Measurements from ENCODE around the gene ZBTB5. TPM values are rescaled to one million over a fixed set of nuclear protein-coding genes. Genes with fewer than 3 reads are reported as not detected.
A peak's percentile ranks its signal among the peaks of the same experiment; 100 is the strongest.

Gene ZBTB5
- total and polyA plus RNA-seq, 2 of the 8 experiments (the other 6 are each of a cell fraction or from before 2014, with no cell fraction given), result 13.3 to 14.5 TPM

DNA sequence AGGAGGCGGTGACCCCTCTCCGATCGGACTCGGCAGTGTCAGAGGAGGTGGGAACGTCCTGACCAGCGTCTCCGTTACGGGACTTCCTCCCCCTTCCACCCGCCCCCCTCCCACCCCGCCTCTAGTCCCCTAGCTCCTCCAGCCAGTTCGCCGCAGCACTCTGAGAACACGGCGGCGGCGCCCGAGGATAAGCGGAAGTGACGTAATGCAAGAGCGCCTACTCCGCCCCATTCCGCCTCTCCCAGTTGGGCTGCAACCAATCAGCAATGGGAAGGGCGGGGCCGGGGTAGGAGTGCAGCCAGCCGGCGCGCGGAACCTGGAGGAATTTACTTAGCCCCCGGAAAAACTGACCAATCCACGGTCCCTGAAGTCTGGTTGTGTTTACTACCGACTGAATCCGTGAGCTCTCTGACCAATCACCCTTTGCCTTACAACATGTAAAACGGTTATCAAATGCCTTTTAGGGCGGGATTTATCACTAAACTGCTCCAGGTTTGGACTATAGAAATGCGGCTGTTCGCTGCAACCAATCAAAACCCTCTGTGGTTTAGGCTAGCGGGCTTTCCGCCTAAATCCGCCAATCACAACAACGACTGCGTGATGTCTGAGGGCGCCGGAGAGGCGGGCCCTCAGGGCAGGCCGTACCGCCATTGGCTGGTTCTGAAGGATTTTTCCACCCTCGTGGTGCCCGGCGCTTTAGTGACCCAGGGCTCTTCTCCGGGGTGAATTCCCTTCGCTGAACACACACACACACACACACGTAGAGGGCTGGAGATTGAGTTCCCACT lies at the start of gene ZBTB5 (continued):
- TF ChIP-seq, protein P1, sequence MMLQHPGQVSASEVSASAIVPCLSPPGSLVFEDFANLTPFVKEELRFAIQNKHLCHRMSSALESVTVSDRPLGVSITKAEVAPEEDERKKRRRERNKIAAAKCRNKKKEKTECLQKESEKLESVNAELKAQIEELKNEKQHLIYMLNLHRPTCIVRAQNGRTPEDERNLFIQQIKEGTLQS (IDR thresholded peaks at IDR 0.05; ENCODE audit: insufficient read depth, low read depth, low read length), result peak; percentile 40; the same call in 1 of the 2 replicates
- TF ChIP-seq TAF1 (IDR thresholded peaks at IDR 0.05; ENCODE audit: low read depth, low read length) (peak; percentile 75), SP2 (IDR thresholded peaks at IDR 0.05; ENCODE audit: low read length) (peak; percentile 54), TBP (IDR thresholded peaks at IDR 0.05; ENCODE audit: low read depth, low read length) (peak; percentile 78), PHF8 (conservative IDR thresholded peaks at IDR 0.05; ENCODE audit: low read depth, low read length) (peak; percentile 9; the same call in 1 of the 2 replicates), JUND (IDR thresholded peaks at IDR 0.05; ENCODE audit: low read length) (no peak), RXRA (IDR thresholded peaks at IDR 0.05; ENCODE audit: insufficient read depth, low read depth, low read length) (no peak), ASH2L (IDR thresholded peaks at IDR 0.05; ENCODE audit: low read length) (no peak), CHD2 (IDR thresholded peaks at IDR 0.05; ENCODE audit: low read length) (peak; percentile 55; the same call in 1 of the 2 replicates)
- TF ChIP-seq, protein P2, sequence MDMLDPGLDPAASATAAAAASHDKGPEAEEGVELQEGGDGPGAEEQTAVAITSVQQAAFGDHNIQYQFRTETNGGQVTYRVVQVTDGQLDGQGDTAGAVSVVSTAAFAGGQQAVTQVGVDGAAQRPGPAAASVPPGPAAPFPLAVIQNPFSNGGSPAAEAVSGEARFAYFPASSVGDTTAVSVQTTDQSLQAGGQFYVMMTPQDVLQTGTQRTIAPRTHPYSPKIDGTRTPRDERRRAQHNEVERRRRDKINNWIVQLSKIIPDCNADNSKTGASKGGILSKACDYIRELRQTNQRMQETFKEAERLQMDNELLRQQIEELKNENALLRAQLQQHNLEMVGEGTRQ (IDR thresholded peaks at IDR 0.05; ENCODE audit: low read length), result peak; percentile 19; the same call in 1 of the 2 replicates

Measured in H1 (cell line).